ENCODE measurements around the gene CFAP299.

- TF ChIP-seq CTCF (IDR thresholded peaks at IDR 0.05; ENCODE audit: low read depth, low read length, poor library complexity, severe bottlenecking), result no peak
- TF ChIP-seq EZH2phosphoT487 (IDR thresholded peaks at IDR 0.05; ENCODE audit: borderline replicate concordance, low read length), result no peak
These were observed 451.8 kb downstream of the CFAP299 start for GRCh38 chr4:80787306-80787705.

All from DOHH2 (cell line).